Left cardiac atrium (tissue), 4 donors: Measurements from ENCODE around the gene ZCWPW2. TPM values are rescaled to one million over a fixed set of nuclear protein-coding genes. Genes with fewer than 3 reads are reported as not detected.
A peak's percentile ranks its signal among the peaks of the same experiment; 100 is the strongest.

Source experiments
- ATAC-seq, 2 donors: fragments of 200-7000 bp; cut with Tn5 transposase; one replicate each; pipeline ENCODE4 v1.9.1; 2020; ENCODE audit warnings: mild to moderate bottlenecking in 2 of 2, moderate library complexity in 2 of 2
- DNase-seq: peaks from one replicate; pipeline ENCODE4 v3.0.0-alpha.2; 2020
- intact Hi-C, 2 donors: fragments of 100-400 bp; cut with DNase I; formaldehyde crosslinking; loops; one replicate each; pipeline versions ENCODE4 v1.14.1 to v1.15.1; 2022 to 2023
- total RNA-seq, 2 donors: library from RNA; stranded (reverse); fragmentation: NEBNext Ultra II Directional; extraction: Animal tissue kit (Norgen Biotek cat#: 25700); gene quantifications; one replicate each; pipeline ENCODE4 v1.2.1, GENCODE V29; 2021
- donor health status: DM: no; HTN: yes; CAD: no.
- donor health status: DM: no; HTN: yes; CAD: no; lungs with severe emphysema.
- donor health status: DM: yes; HTN: yes; CAD: no.
- donor health status: Dilated cardiomyopathy.

ZCWPW2 gene
- total RNA-seq, 2 donors from 2014 or later, result 2.5 to 3.0 TPM

DNA sequence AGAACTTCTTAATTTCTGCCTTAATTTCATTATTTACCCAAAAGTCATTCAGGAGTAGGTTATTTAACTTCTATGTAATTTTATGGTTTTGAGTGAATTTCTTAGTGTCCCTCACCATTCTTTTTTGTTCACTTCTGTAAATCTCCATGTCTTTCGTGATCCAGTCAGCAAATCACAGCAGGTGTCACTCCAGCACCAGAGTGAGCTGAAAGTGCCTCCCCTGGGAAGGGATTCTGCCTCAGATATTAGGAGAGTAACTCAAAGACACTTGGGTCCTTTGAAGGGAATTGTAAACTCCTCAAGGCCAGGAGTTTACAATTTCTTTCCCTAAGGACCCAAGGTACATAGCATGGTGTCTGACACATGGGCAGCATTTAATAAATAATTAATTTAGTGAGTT lies 207.7 kb downstream of the ZCWPW2 start:
- ATAC-seq, result no peak
- no peak for DNase-seq
- intact Hi-C loops, result no loop called here

DNA sequence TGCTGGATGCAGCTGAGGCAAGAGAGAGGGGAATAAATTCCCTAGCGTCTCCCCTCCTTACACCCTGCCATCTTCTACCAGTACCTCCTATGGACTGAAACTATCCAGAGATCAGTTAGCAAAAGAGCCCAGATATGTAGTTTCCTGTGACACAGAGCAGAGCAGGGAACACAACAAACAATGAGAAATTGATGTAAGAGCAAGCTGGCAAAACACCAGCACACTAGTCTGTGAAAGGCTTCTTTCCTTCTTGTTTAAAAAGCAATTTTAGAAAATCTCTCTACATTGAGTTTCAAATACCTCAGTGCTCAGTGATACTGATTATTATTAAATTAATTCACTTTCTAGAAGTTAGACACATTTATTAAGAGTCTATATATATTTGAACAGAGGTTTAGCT lies 215.7 kb downstream of the ZCWPW2 start:
- intact Hi-C loops, result no loop called here
- ATAC-seq (no peak), DNase-seq (no peak)

DNA sequence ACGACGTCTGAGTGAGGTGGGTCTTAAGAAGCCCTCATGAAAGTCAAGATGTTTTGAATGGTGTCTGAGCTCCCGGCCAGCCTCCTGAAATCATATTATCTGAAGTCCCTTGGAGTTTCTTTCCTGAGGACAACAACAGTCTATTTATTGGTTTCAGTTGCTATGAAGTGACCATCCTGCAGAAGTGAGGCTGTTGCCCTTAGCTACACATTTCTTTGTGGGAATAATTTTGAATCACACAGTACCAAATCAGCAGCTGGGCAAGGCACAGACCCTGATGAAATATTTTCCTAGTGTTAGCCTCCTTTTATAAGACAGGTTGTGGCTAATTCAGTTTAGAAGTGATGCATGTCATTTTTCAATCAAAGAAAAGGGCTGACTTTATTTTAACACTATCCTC lies 220.8 kb downstream of the ZCWPW2 start:
- DNase-seq, result no peak
- intact Hi-C loops, result no loop called here
- ATAC-seq, result no peak

DNA sequence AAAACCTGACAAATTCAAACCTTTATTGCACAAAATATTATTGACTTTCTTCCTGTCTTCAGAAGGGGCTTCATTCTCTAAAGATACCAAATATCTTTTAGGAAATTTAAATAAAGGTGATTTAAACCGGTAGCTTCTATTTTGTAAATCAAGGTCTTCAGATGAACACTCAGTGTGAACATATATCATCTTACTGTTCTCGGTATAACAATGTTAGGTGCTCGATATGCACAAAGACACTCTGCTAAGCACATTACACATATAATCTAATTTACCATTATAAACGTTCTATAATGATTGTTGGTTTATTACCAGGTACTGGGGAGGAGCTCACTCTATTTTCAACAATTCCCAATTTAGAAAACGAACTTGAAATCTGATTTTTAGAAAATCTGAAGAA lies 225.5 kb downstream of the ZCWPW2 start:
- intact Hi-C loops, result no loop called here
- DNase-seq (no peak), ATAC-seq (no peak)

DNA sequence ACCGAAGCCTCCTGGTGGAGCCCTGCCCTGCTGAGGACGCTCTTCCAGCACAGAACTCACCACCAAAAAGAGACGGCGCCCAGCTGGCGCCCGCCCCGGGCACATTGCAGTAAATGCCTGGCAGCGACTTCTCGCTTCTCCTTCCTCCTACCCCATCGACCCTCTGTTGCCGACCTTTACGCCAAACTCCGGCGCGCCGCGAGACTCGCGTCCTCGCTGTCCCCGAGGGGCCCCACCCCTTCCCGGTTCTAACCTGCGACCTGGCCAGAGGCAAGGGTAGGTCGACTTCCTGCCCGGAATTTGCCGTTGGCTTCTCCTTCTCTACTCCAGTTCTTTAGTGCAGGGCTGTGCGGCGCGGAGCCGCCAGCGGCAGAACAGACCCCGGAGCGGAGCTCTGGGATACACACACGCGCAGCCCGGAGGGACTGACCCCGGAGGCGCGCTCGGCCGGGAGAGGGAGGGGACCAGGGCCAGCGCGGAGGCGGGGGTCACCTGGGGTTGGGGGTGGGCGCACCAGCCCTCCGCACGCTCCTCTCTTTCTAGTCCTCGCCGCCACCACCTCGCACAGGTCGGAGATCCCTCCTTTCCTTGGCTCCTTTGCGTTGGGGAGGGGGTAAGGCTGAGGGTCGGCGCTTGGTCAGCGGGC lies 226.7 kb downstream of the ZCWPW2 start:
- intact Hi-C loops, result no loop called here
- DNase-seq (peak; percentile 23), ATAC-seq (peak; percentile 63 to 72)

Other genes starting within 250 kb of the ZCWPW2 start
- 10 to 100 TPM; 28.6 to 32.0 TPM for gene CMC1, start 107.1 kb upstream of the ZCWPW2 start, total RNA-seq
- gene AZI2, start 103 bp downstream of the ZCWPW2 start, total RNA-seq, result 10 to 100 TPM; 44.9 to 48.7 TPM